HG02642 (cell line): ENCODE results near the gene PLOD2.
"Not testable (repeated sequence)": the region's sequence is repeated elsewhere in the genome, so short reads cannot be mapped to it uniquely, and the experiment has no call there.

Experiments used
- ATAC-seq: cut with Tn5 transposase; IDR thresholded peaks from one replicate; pipeline ENCODE4 v1.9.1; 2021; ENCODE audit warnings: mild to moderate bottlenecking; ENCODE audit not compliant: unreplicated experiment, poor library complexity

Gene PLOD2

GRCh38 chr3:146145642-146146041 lies 15.3 kb downstream of the PLOD2 start:
- no peak for ATAC-seq

- no peak for ATAC-seq
Observed at GRCh38 chr3:146142757-146143156, 18.2 kb downstream of the PLOD2 start.

- ATAC-seq: no peak
Observed at GRCh38 chr3:146139586-146140110, 21.3 kb downstream of the PLOD2 start.

GRCh38 chr3:146138902-146139301 lies 22.1 kb downstream of the PLOD2 start:
- ATAC-seq: no peak

- ATAC-seq: no peak
Observed at GRCh38 chr3:146136647-146137046, 24.3 kb downstream of the PLOD2 start.

- ATAC-seq: no peak
Observed at GRCh38 chr3:146134348-146135117, 26.5 kb downstream of the PLOD2 start.

GRCh38 chr3:146133441-146133840 lies 27.5 kb downstream of the PLOD2 start:
- no peak for ATAC-seq

- no peak for ATAC-seq
Observed at GRCh38 chr3:146131616-146132410, 29.2 kb downstream of the PLOD2 start.

GRCh38 chr3:146130881-146131371 lies 30.1 kb downstream of the PLOD2 start:
- ATAC-seq: no peak

- ATAC-seq: no peak
Observed at GRCh38 chr3:146129750-146130149, 31.2 kb downstream of the PLOD2 start.

GRCh38 chr3:146128939-146129338 lies 32.0 kb downstream of the PLOD2 start:
- ATAC-seq: no peak

- ATAC-seq: no peak
Observed at GRCh38 chr3:146128179-146128578, 32.8 kb downstream of the PLOD2 start.

GRCh38 chr3:146125951-146126350 lies 35.0 kb downstream of the PLOD2 start:
- ATAC-seq: no peak

GRCh38 chr3:146124126-146124801 lies 36.7 kb downstream of the PLOD2 start:
- no peak for ATAC-seq

- no peak for ATAC-seq
Observed at GRCh38 chr3:146117406-146118285, 43.3 kb downstream of the PLOD2 start.

- no peak for ATAC-seq
Observed at GRCh38 chr3:146115619-146116018, 45.4 kb downstream of the PLOD2 start.

GRCh38 chr3:146113804-146114203 lies 47.2 kb downstream of the PLOD2 start:
- not testable (repeated sequence) for ATAC-seq

- no peak for ATAC-seq
Observed at GRCh38 chr3:146111337-146111736, 49.6 kb downstream of the PLOD2 start.

- no peak for ATAC-seq
Observed at GRCh38 chr3:146110161-146110560, 50.8 kb downstream of the PLOD2 start.

GRCh38 chr3:146106986-146107385 lies 54.0 kb downstream of the PLOD2 start:
- ATAC-seq: no peak
